ENCODE measurements around the gene GLUL.

GRCh38 chr1:182366596-182366995 is 25.0 kb downstream of the GLUL start:
- TF ChIP-seq POLR2A (IDR thresholded peaks at IDR 0.05) (no peak), CTCF (IDR thresholded peaks at IDR 0.05) (no peak), EP300 (IDR thresholded peaks at IDR 0.05) (no peak)

Measured in tibial nerve (tissue), 4 donors.